RWPE1 (cell line): Measurements from ENCODE around the gene MAGOH.
"Not testable (repeated sequence)": the region's sequence is repeated elsewhere in the genome, so short reads cannot be mapped to it uniquely, and the experiment has no call there.

Source experiments
- CTCF ChIA-PET: fragments of 350-600 bp; sonication (Branson Sonifier 250); formaldehyde crosslinking; extraction: SDS; loops from one replicate; lab custom pipeline; 2021; lab: Yijun Ruan, JAX
- POLR2A ChIA-PET: fragments of 400-600 bp; formaldehyde crosslinking; extraction: SDS; loops from one replicate; lab custom pipeline; 2020; ENCODE audit warnings: antibody characterized with exemption; ENCODE audit not compliant: low non-redundant PET; lab: Yijun Ruan, JAX
- DNase-seq: peaks from one replicate; pipeline ENCODE4 v3.0.0; 2012; ENCODE audit warnings: low spot score
- H3K27ac ChIP-seq: fragments of 450-650 bp; 2 replicates; pipeline ENCODE4 v1.5.1; 2017
- TF ChIP-seq, protein P1 (sequence below): fragments of 450-650 bp; conservative IDR thresholded peaks from 2 replicates; pipeline ENCODE4 v1.5.1; 2017; ENCODE audit warnings: low read depth, mild to moderate bottlenecking

MAGOH gene

GRCh38 chr1:53186533-53186932 lies 51.8 kb downstream of the MAGOH start:
- TF ChIP-seq, protein P1, sequence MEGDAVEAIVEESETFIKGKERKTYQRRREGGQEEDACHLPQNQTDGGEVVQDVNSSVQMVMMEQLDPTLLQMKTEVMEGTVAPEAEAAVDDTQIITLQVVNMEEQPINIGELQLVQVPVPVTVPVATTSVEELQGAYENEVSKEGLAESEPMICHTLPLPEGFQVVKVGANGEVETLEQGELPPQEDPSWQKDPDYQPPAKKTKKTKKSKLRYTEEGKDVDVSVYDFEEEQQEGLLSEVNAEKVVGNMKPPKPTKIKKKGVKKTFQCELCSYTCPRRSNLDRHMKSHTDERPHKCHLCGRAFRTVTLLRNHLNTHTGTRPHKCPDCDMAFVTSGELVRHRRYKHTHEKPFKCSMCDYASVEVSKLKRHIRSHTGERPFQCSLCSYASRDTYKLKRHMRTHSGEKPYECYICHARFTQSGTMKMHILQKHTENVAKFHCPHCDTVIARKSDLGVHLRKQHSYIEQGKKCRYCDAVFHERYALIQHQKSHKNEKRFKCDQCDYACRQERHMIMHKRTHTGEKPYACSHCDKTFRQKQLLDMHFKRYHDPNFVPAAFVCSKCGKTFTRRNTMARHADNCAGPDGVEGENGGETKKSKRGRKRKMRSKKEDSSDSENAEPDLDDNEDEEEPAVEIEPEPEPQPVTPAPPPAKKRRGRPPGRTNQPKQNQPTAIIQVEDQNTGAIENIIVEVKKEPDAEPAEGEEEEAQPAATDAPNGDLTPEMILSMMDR: no peak
- no peak for DNase-seq
- H3K27ac ChIP-seq: no peak overlapping the region
- POLR2A ChIA-PET: no interaction called here
- CTCF ChIA-PET: interaction anchor here (0.6 to 1.6 kb wide), 5 partner anchors 8 to 776 kb away, joined by 3 to 5 read pairs (median 4); no protein-coding TSS in a partner anchor

DNA sequence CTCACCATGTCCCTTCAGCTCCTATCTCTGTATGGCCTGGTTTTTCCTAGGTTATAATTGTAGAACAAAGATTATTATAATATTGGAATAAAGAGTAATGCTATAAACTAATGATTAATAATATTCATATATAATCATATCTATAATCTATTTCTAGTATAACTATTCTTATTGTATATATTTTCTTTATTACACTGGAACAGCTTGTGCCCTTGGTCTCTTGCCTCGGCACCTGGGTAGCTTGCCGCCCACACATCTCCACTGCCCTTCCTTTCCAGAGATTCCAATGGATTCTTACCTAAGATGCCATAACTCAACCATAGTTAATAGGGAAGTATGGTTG lies 52.4 kb downstream of the MAGOH start:
- POLR2A ChIA-PET, H3K27ac ChIP-seq, DNase-seq: not testable (repeated sequence)
- CTCF ChIA-PET: interaction anchor here (0.6 to 1.6 kb wide), 9 partner anchors 9 to 776 kb away, joined by 3 to 5 read pairs (median 3); no protein-coding TSS in a partner anchor
- TF ChIP-seq, protein P1: peak; percentile 36; the same call in 1 of the 2 replicates

DNA sequence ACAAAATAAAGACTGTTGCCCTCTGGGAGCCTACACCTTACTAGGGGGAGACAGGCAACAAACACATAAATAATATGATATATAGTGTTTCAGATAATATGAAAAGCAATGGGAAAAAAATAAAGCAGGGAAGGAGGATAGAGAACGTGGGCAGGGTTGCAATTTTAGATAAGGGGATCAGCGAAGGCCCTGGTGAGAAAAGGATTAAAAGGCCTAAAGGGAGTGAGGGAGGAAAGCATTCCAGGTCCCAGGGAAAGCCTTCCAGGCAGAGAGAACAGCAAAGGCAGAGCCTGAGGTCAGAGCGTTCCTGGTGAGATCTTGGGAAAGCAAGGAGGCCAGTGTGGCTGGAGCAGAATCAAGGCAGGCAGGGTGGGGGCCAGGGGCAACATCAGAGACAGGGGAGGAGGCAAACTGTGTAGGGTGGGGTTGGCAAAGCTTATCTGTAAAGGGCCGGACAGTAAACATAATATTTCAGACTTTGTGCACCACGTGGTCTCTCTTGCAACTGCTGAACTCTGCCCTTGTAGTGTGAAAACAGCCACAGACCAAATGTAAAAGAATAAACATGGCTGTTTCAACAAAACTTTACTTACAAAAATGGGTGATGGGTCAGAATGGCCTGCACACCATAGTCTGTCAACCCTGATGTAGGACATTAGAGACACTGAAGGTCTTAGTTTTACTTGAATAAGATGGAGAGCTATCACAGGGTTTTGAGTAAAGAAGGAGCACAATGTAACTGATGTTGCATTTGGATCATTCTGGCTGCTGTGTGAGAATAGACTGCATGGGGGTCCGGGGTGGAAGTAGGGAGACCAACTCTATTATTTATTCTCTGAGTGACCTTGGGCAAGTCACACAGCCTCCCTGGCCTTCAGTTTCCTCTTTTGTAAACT lies 55.0 kb downstream of the MAGOH start:
- ChIA-PET POLR2A (no interaction called here), CTCF (interaction anchor here (0.6 to 1.1 kb wide), 2 partner anchors 18 to 58 kb away, joined by 4 read pairs; no protein-coding TSS in a partner anchor)
- no peak for DNase-seq
- no peak overlapping the region for H3K27ac ChIP-seq
- TF ChIP-seq, protein P1: no peak

- CTCF ChIA-PET: interaction anchor here (0.6 to 1.1 kb wide), 5 partner anchors 11 to 298 kb away, joined by 3 to 4 read pairs (median 3); no protein-coding TSS in a partner anchor
- H3K27ac ChIP-seq: no peak overlapping the region
- no peak for DNase-seq
- POLR2A ChIA-PET: no interaction called here
- TF ChIP-seq, protein P1: no peak
These were observed 55.6 kb downstream of the MAGOH start for GRCh38 chr1:53182716-53183094.

DNA sequence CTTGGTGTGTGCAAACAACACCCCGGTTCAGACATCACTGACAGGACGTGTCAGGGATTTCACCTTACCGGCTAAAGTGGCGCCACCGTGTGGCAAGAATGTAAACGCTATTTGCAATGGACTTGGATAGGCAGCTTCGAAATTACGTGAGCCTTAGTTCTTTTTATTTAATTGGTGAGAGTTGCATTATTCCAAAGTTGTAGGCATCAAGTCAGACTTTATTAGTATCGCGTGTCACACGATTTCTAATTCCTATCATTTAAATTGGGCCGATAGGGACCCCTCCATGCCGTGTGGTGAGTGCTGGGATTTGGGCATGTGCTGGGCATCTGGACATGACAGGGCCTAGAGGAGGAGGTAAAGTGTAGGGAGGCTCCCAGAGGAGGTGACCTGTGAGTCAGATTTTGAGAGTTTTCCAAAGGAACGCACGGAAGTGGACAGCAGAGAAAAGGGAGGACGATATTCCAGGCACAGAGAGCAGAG lies 56.2 kb downstream of the MAGOH start:
- TF ChIP-seq, protein P1: peak; percentile 80
- no peak overlapping the region for H3K27ac ChIP-seq
- POLR2A ChIA-PET: no interaction called here
- CTCF ChIA-PET: interaction anchor here (0.6 to 1.1 kb wide), 5 partner anchors 10 to 298 kb away, joined by 3 to 4 read pairs (median 3); no protein-coding TSS in a partner anchor
- DNase-seq: peak; percentile 78

- POLR2A ChIA-PET: no interaction called here
- CTCF ChIA-PET: no interaction called here
These were observed 57.4 kb downstream of the MAGOH start for GRCh38 chr1:53180951-53181350.

More at GRCh38 chr1:53180951-53181350, 57.4 kb downstream of the MAGOH start:
- no peak for DNase-seq
- no peak overlapping the region for H3K27ac ChIP-seq
- TF ChIP-seq, protein P1: no peak
